Right lobe of liver (tissue), 4 donors: Measurements from ENCODE around the gene RAP2C.

Source experiments
- CTCF ChIP-seq, 4 donors: fragments of 200-600 bp in 3 of 4; fragments of 450-650 bp in 1 of 4; IDR thresholded peaks; one replicate each; pipeline versions ENCODE4 v1.5.1 to v1.8.0; 2016 to 2022; ENCODE audit warnings: antibody characterized with exemption in 4 of 4, mild to moderate bottlenecking in 2 of 4
- POLR2A ChIP-seq: fragments of 450-650 bp; IDR thresholded peaks from one replicate; pipeline ENCODE4 v1.6.1; 2017; ENCODE audit warnings: antibody characterized with exemption, mild to moderate bottlenecking
- donor health status: DM: no; HTN: no; CAD: no.
- donor health status: DM: no; HTN: no; CAD: no.
- donor health status: DM: no; HTN: yes; CAD: no.

GRCh38 chrX:132180929-132181328 is 38.3 kb downstream of the RAP2C start:
- no peak for TF ChIP-seq POLR2A
- TF ChIP-seq CTCF (IDR thresholded peaks at IDR 0.05), result no peak
